Cardiac muscle cell (in vitro differentiated cells and primary cell): ENCODE results near the gene KIAA0753. TPM values are rescaled to one million over a fixed set of nuclear protein-coding genes. Genes with fewer than 3 reads are reported as not detected.

Source experiments
- DNase-seq, 2 donors: peaks; one replicate each; pipeline versions ENCODE4 v3.0.0 to v3.0.0-alpha.2; 2010 to 2017; ENCODE audit warnings: low read depth in 1 of 2, low spot score in 1 of 2
- H3K27ac ChIP-seq: fragments of 200-600 bp; sonication (generic); 2 replicates; pipeline ENCODE4 v1.5.1; 2016
- H3K27me3 ChIP-seq: fragments of 200-600 bp; sonication (generic); 2 replicates; pipeline ENCODE4 v1.6.0; 2016; ENCODE audit warnings: control low read depth
- H3K36me3 ChIP-seq: fragments of 200-600 bp; sonication (generic); 2 replicates; pipeline ENCODE4 v1.5.1; 2016; ENCODE audit warnings: control low read depth
- H3K4me1 ChIP-seq: fragments of 200-600 bp; sonication (generic); 2 replicates; pipeline ENCODE4 v1.8.1; 2017; ENCODE audit warnings: low read depth, mild to moderate bottlenecking, mixed run types
- H3K4me3 ChIP-seq: fragments of 200-600 bp; sonication (generic); 2 replicates; pipeline ENCODE4 v1.5.1; 2016; ENCODE audit warnings: mild to moderate bottlenecking
- H3K9me3 ChIP-seq: fragments of 200-600 bp; sonication (generic); 2 replicates; pipeline ENCODE4 v1.5.1; 2017; ENCODE audit warnings: low read depth, mild to moderate bottlenecking, control low read depth
- polyA plus RNA-seq: library from polyadenylated mRNA; unstranded; fragments of >200 nt; fragmentation: Nextera tagmentation; extraction: Ambion mirVana; gene quantifications from 2 replicates; pipeline ENCODE4 v1.2.1, GENCODE V29; 2016
- total RNA-seq: library from RNA; depleted of rRNA; stranded (reverse); fragments of >200 nt; gene quantifications from 2 replicates; pipeline ENCODE4 v1.2.3, GENCODE V29; 2016
- TF ChIP-seq, protein P1 (sequence below): IDR thresholded peaks from 2 replicates; pipeline ENCODE4 v1.5.1; 2012; ENCODE audit warnings: low read depth, mild to moderate bottlenecking, low read length

Gene KIAA0753
- total and polyA plus RNA-seq, 2 experiments from 2014 or later = 9.2 to 13.5 TPM

DNA sequence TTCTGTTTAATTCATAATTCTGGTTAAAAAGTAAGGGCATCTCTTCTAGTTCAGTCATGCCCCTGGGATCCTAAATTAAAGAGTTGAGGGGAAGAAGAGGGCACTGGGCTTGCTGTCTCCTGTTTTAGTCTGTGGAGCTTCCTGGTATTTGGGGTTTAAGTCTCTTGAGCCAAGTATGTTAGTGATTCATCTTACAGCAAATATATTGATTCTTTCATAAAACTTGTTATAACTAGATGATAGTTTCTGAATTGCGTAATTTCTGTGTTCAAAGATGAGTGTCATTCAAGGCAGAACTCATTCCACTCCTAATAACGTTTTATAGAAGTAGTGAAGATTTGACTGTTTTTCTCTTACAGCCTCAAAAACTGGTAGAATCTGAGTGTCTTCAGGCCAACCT lies 2.1 kb upstream of the KIAA0753 start:
- no peak for DNase-seq
- no peak overlapping the region for H3K27ac ChIP-seq
- H3K27me3 ChIP-seq = no peaks in the 10 kb centered on the region
- H3K9me3 ChIP-seq = no peaks in the 10 kb centered on the region
- no peak overlapping the region for H3K4me3 ChIP-seq
- TF ChIP-seq, protein P1, sequence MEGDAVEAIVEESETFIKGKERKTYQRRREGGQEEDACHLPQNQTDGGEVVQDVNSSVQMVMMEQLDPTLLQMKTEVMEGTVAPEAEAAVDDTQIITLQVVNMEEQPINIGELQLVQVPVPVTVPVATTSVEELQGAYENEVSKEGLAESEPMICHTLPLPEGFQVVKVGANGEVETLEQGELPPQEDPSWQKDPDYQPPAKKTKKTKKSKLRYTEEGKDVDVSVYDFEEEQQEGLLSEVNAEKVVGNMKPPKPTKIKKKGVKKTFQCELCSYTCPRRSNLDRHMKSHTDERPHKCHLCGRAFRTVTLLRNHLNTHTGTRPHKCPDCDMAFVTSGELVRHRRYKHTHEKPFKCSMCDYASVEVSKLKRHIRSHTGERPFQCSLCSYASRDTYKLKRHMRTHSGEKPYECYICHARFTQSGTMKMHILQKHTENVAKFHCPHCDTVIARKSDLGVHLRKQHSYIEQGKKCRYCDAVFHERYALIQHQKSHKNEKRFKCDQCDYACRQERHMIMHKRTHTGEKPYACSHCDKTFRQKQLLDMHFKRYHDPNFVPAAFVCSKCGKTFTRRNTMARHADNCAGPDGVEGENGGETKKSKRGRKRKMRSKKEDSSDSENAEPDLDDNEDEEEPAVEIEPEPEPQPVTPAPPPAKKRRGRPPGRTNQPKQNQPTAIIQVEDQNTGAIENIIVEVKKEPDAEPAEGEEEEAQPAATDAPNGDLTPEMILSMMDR = no peak
- H3K36me3 ChIP-seq = peaks cover 16% of the 10 kb centered on the region
- peaks cover 18% of the 10 kb centered on the region for H3K4me1 ChIP-seq

DNA sequence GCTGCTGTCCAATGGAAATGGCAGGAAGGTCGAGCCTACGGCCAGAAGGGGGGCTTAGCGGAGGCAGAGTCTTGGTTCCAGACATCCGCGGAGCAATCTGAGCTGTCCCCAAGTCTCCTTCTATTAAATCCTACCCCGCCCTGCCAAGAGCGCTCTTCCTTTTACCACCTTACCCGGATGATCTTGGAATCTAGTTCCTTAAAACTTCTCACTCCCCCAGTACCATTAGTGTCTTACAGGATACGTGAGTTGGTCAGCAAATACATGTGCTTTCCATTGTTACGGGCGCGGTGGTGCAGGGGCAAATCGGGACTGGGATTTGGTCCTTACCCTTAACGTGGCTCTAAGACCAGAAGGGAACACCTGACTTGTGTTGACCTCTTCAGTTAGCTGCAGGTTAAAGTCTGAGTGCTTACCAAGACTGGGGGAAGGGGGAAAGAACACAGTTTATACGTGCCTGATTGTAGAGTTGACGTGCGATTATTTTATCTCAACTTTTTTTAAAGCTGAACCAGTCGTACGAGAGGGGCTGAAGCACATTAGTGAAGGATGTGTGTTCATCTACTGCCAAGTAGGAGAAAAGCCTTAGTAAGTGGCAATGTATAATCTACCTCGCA lies 844 bp upstream of the KIAA0753 start:
- Histone ChIP-seq H3K4me1 (peaks cover 5% of the 10 kb centered on the region), H3K9me3 (no peaks in the 10 kb centered on the region), H3K4me3 (peak overlapping the region; percentile 53), H3K27ac (peak overlapping the region; percentile 78), H3K27me3 (no peaks in the 10 kb centered on the region), H3K36me3 (peaks cover 16% of the 10 kb centered on the region)
- DNase-seq = peak in 1 of 2 donors; percentile 32
- TF ChIP-seq, protein P1 = no peak

DNA sequence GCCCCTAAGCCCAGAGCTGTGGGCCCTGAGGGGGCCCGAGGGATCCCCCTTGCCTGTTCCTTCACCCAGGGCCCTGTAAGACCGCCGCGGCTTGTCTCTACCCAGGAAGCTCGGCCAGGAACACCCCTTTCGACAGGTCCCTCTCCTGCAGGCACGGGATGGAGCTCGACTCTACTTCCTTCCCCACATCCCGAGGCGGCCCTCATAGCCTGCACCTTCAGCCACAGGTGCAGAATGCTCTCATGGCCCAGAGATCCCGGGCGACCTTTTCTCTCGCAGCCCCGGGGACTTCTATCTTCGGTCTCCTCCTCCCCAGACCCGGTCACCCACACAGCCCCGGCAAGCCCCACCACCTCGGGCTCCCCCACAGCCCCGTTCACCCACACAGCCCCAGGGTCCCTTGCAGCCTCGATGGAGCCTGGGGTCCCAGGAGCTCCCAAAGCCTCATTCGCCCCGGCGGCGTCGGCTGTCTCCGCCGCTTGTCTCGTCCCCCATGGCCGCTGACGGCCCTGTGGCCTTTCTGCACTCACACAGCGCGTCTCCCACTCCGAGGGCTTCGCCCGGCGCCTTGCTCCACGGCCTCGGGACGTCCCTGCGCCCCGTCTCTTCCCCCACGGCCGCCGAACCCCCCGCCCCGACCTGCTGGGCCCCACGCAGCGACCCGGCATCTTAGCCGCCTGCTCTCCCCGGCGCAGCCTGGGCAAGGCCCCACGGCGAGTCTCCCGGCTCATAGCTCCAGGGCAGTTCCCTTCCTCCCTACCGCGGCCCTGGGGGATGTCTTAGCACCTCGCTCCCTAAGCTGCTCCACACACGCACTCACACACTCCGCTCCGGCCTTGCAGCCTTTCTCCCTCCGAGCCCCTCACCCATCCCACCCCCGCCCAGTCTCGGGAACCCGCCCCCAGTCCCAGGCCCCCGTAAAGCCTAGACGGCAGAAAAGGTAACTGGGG lies 650 bp downstream of the KIAA0753 start:
- Histone ChIP-seq H3K27ac (peak overlapping the region; percentile 78), H3K4me3 (peak overlapping the region; percentile 53), H3K27me3 (no peaks in the 10 kb centered on the region), H3K36me3 (peaks cover 13% of the 10 kb centered on the region), H3K9me3 (no peaks in the 10 kb centered on the region), H3K4me1 (peaks cover 5% of the 10 kb centered on the region)
- DNase-seq = peak; percentile 59 to 66
- TF ChIP-seq, protein P1 = no peak

DNA sequence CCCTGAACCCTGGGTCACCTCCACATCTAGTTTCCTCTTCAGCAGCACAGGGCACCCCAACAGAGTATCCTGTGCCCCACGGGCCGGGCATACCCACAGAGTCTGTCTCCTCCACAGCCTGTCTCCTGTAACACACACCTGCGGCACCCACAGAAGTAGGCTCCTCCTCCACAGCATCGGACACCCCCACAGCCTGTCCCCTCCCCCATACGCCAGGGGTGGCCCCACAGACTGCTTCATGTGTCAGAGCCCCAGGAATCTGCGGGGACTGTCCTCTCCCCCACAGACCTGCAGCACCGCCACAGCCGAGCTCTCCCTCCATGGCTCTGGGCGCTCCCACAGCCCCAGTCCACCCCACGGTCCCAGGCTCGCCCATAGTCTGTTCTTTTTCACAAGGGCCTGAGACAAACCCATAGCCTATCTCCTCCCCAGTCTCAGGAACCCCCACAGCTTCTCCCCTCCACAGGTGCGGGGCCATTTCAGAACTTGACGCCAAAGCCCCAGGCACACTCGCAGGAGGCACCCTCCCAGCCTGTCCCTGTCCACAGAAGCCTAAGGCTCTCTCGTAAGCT lies 1.4 kb downstream of the KIAA0753 start:
- Histone ChIP-seq H3K4me3 (peak overlapping the region; percentile 53), H3K4me1 (peaks cover 5% of the 10 kb centered on the region), H3K27ac (no peak overlapping the region), H3K27me3 (no peaks in the 10 kb centered on the region), H3K36me3 (peaks cover 20% of the 10 kb centered on the region), H3K9me3 (no peaks in the 10 kb centered on the region)
- no peak for DNase-seq
- TF ChIP-seq, protein P1 = no peak

DNA sequence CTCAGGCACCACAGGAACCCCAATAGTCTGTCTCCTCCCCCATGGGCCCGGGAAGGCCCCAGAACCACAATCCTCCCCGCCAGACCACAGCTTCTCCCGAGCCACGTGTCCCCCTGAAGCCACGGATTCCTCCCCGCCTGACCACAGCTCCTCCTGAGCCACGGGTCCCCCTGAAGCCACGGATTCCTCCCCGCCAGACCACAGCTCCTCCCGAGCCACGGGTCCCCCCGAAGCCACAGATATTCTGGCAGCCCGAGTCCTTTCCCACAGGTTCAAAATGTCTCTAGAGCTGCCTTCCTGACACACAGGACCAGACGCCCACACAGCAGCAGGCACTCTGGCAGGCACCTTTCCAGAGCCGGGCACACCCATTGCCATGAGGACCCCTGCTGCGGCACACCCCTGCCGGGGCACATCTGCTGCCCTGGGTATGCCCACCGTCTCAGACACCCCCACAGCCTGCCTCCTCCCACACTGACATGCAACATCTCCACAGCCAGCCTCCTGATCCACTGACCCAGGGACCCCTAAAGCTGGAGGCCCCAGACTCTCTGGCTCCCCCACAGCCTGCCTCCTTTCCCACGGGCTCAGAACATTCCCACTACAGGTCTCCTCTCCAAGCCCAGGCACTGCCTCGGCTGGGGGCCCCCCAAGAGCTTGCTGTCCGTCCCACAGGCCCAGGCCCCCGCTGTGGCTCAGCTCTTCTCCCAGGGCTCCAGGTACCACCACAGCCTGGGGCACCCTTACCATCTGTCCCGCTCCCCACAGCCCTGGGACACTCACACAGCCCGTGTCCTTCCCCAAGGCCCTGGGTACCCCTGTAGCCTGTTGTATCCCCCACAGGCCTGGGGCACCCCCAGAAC lies 2.2 kb downstream of the KIAA0753 start:
- TF ChIP-seq, protein P1 = no peak
- Histone ChIP-seq H3K27me3 (no peaks in the 10 kb centered on the region), H3K36me3 (peaks cover 19% of the 10 kb centered on the region), H3K27ac (no peak overlapping the region), H3K9me3 (no peaks in the 10 kb centered on the region), H3K4me3 (no peak overlapping the region), H3K4me1 (peaks cover 5% of the 10 kb centered on the region)
- DNase-seq = no peak
